H1 (cell line): ENCODE measurements around the gene DUOXA2. TPM values are rescaled to one million over a fixed set of nuclear protein-coding genes. Genes with fewer than 3 reads are reported as not detected.

Experiments used
- TEAD4 ChIP-seq: IDR thresholded peaks from 2 replicates; pipeline ENCODE4 v1.6.1; 2012; ENCODE audit warnings: low read depth, low read length, inconsistent platforms, mixed read lengths
- polyA plus RNA-seq, 7 experiments: library from polyadenylated mRNA; depleted of rRNA in 3 of 7; stranded (reverse) in 5 of 7; unstranded in 2 of 7; fragments of >200 nt in 5 of 7; fragments of 200-250 nt in 2 of 7; gene quantifications; 1 replicate in 5 of 7; 2 replicates in 1 of 7; 4 replicates in 1 of 7; pipeline versions ENCODE4 v1.2.1 to v1.2.3, GENCODE V29; 2011 to 2013; ENCODE audit warnings: missing spikeins in 2 of 7, mixed read lengths in 2 of 7
- total RNA-seq: library from RNA; stranded (reverse); fragmentation: NEBNext Ultra II Directional; extraction: Animal tissue kit (Norgen Biotek cat#: 25700); gene quantifications from 2 replicates; pipeline ENCODE4 v1.2.1, GENCODE V29; 2021
- TF ChIP-seq, protein P1 (sequence below): IDR thresholded peaks from 2 replicates; pipeline ENCODE4 v1.6.1; 2011; ENCODE audit warnings: low read length, improper control_type of control experiment
- TF ChIP-seq, protein P2 (sequence below): IDR thresholded peaks from 2 replicates; pipeline ENCODE4 v1.6.1; 2012; ENCODE audit warnings: low read length, inconsistent platforms

The DUOXA2 gene
- total and polyA plus RNA-seq, 2 of the 8 experiments (the other 6 are each of a cell fraction or from before 2014, with no cell fraction given) = 0.05 TPM; not detected in 1

DNA sequence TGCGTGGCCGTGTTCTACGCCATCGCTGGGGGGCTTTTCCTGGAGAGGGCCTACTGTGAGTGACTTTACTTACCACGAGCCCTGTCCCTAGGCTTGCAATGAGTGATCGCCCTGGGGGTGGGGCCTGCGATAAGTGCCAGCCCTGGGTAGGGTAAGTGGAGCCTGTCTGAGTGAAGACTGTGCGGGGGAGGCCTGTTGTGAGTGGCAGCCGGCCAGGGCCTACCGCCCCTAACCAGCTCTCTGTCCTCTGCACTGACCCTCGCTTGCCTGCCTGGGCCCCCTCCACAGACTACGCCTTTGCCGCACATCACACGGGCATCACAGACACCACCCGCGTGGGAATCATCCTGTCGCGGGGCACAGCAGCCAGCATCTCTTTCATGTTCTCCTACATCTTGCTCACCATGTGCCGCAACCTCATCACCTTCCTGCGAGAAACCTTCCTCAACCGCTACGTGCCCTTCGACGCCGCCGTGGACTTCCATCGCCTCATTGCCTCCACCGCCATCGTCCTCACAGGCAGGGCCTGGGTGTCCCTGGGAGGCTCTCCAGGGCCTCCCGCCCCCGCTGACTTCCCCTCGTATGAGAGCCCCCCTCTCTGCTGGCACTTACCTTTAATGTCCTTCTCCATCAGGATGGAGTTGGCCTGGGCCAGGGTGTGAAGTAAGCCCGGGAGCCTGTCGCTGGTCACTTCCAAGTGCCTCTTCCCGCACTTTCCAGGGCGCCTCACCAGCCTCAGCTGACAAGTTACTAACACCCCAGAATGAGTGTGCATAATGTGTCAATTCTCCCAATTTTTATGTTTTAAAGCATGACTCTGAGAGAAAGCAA lies 38.1 kb downstream of the DUOXA2 start (continued):
- TF ChIP-seq, protein P1, sequence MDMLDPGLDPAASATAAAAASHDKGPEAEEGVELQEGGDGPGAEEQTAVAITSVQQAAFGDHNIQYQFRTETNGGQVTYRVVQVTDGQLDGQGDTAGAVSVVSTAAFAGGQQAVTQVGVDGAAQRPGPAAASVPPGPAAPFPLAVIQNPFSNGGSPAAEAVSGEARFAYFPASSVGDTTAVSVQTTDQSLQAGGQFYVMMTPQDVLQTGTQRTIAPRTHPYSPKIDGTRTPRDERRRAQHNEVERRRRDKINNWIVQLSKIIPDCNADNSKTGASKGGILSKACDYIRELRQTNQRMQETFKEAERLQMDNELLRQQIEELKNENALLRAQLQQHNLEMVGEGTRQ = no peak
- no peak for TF ChIP-seq TEAD4
- TF ChIP-seq, protein P2, sequence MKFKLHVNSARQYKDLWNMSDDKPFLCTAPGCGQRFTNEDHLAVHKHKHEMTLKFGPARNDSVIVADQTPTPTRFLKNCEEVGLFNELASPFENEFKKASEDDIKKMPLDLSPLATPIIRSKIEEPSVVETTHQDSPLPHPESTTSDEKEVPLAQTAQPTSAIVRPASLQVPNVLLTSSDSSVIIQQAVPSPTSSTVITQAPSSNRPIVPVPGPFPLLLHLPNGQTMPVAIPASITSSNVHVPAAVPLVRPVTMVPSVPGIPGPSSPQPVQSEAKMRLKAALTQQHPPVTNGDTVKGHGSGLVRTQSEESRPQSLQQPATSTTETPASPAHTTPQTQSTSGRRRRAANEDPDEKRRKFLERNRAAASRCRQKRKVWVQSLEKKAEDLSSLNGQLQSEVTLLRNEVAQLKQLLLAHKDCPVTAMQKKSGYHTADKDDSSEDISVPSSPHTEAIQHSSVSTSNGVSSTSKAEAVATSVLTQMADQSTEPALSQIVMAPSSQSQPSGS = no peak
- TF ChIP-seq, all 59 proteins: peak for 2
